ENCODE results near the gene ARFGEF2.

ARFGEF2 gene

DNA sequence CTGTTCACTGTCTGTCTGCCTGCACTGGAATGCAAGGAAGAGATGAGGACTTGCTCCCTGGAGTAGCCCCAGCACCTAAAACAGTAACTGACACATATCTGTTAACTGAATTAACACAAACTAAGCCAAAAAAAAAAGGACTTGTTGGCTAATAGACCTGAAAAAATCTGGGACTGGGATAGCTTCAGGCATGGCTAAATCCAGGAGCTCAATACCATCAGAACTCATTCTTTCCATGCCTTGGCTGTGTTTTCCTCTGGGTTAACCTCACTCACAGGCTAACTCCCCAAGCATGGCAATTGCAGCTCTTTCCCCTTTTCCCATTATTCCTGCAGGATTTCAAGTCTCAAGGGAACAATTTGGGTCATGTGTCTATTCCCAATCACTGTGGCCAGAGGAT is 21.6 kb upstream of the ARFGEF2 start:
- DNase-seq = no peak

DNA sequence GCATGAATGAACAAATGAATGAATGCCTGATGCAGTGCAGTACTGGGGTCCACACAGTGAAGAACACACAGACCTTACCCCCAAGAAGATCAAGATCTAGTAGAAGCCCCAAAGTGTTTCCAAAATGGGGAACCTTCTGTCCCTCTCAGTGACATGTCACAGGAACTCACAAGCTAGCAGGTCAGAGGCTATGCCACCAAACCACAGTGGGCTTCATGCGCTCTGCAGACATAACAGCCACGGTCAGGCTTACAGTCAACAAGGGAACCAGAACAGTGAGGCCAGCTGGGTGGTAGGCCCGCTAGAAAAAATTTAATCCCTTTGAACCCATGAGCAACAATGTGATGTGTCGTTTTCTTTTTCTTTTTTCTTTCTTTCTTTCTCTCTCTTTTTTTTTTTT is 20.2 kb upstream of the ARFGEF2 start:
- no peak for DNase-seq

DNA sequence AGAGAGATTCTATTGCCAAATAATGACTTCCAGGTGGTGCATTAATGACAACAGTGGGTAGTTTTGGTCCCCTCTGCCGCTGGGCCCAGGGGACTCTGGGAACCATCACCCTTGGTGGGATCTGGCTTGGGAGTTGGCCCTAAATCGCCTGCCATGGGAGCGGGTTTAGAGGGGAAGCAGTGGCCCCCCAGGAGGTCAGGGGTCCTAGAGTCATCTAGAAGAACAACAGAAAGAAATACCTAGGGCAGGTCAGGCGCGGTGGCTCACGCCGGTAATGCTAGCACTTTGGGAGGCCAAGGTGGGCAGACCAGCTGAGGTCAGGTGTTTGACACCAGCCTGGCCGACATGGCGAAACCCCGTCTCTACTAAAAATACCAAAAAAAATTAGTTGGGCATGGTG is 17.8 kb upstream of the ARFGEF2 start:
- DNase-seq = no peak

DNA sequence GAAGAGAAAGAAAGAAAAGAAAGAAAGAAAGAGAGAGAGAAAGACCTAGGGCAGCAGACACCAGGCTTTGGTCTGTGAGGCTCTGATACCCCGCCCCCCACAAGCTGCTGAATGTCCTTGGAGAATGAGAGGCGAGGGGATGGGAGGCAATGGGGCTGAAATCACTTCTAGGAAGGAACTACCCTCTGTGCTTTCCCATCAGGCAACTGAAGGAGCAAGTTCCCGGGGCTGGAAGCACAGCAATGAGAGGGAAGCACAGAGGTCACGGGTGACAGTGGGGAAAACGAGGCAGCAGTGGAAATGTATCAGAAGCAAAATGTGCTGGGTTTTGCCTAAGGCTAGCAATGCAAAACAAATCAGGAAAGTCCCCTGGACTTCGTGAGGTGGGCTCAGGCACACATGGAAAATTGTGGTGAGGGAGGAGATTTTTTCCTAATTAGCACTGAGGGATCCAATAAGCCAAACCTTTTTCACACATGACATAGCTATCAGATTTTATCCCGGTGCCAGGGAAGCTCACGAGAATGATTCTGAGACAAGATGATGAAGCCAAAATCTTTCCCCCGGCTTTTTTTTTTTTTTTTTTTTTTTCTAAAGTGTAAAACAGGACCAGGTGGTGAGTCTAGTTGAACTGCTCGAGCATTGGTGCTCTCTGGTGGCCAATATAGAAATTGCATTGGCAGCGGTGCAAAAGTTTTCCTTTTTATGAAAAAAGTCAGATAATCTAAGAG is 16.8 kb upstream of the ARFGEF2 start:
- DNase-seq = peak; percentile 56

DNA sequence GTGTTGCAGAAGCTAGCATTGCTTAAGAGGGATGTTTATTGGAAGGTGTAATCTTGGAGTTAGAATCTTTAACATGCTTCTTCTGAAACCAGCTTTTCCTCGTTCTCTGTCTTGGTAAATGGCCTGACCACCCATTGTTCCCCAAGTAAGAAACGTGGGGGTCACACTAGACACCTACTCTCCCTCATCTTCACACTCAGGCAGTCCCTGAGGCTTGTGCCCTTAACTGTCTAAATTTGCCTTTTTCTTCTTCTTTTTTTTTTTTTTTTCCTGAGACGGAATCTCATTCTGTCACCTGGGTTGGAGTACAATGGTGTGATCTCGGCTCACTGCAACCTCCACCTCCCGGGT is 16.2 kb upstream of the ARFGEF2 start:
- no peak for DNase-seq

DNA sequence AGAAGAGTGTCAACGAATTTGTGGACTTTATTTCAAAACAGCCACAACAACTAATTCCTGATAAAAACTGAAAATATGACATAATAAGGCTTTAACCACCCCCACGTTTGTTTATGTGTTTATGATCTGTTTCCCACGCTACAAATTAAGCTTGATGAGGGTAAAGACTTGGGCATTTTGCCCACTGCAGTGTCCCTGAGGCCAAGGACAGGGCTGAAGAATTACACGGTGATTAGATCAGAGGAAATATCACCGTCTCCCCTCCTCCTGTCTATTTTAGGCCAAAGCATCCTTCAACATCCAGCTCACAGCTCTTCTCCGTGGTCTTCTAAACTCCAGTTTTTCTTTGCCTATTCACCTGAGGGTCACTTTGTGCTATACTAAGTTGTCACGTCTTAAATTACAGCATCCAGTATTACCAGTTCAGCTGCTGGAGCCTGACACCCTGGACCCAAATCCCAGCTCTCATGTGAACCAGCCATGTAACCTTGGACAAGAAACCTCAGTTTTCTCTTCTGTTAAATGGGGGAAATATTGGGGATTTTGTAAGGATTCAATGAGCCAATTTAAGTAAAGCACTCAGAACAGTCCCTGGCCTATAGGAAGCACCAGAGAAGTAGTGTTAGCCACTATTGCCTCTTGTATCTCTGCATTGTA is 15.2 kb upstream of the ARFGEF2 start:
- DNase-seq = no peak

DNA sequence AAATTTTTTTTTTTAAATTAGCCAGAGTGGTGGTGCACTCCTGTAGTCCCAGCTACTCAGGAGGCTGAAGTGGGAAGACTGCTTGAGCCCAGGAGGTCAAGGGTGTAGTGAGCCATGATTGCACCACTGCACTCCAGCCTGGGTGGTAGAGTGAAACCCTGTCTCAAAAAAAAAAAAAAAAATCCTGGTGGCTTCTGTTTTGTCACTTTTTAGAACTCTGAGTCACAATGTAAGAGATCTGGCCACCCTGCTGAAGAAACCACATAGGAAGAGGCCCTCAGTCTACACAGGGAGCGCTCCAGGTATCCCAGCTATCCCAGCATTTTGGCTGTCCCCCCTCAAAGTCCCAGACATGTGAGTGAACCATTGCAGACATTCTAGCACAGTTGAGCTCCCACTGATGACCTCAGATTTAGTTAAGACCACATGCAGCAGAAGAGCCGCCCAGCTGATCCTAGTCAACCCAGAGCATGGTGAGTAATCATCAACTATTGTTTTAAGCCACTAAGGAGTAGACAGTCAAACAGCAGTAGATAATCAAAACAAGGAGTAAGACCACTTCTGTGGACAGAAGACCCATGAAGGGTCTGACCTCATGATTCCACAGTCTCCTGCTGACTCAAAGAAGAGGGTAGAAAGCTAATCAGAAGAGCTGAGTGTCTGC is 12.7 kb upstream of the ARFGEF2 start:
- DNase-seq = no peak

DNA sequence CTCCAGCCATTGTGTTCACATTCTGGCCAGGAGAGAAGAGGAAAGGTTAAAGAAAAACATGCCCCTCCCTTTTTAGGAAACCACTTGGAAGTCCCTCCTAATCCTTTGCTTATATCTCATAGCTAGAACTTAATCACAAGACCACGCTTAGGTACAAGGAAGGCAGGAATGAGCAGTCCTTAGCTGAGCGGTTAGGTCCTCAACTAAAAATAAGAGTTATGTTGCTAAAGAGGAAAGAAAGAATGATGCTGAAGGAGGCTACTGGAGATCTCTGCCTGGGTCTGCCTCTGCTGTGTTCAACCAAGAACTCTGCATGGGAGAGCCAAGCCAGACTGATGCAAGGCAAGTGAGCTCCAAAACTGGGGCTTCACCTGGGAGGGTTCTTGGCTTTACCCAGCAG is 11.6 kb upstream of the ARFGEF2 start:
- no peak for DNase-seq

DNA sequence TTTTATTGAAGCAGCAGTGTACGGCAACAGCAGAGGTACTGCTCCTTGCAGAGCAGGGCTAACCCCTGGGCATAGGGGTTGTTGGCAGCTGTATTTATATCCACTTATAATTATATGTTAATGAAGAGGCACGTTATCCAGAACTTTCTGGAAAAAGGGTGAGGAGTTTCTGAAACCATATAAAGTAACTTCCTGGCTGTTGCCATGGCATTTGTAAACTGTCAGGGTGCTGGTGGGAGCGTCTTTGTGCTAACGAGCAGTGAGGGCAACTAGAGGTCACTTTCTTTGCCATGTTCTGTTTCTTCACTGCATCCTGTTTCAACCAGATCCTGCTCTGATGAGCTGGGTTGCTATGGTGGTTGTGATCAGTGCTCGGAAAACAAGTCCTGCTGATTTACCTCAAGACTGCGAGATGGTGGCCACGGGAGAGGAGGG is 11.1 kb upstream of the ARFGEF2 start:
- DNase-seq = peak; percentile 76

DNA sequence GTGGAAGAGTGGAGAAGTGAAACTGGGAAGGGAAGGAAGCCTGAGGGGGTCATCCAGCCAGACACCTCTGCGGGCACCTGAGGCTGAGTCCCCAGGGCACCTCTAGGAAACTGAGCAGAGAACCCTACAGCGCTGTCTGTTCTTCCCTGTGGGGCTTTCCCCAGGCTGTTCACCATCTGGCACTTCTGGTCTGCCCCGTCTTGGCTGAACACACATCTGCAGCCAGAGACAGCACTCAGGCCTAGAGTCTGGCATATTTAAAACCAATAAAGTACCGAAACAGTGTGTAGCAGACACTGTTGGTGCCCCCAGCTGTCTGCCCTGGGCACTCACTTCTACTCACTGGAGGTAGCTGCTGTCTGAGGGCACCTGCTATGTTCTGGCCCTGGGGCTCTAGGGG is 9.4 kb upstream of the ARFGEF2 start:
- peak; percentile 62 for DNase-seq

DNA sequence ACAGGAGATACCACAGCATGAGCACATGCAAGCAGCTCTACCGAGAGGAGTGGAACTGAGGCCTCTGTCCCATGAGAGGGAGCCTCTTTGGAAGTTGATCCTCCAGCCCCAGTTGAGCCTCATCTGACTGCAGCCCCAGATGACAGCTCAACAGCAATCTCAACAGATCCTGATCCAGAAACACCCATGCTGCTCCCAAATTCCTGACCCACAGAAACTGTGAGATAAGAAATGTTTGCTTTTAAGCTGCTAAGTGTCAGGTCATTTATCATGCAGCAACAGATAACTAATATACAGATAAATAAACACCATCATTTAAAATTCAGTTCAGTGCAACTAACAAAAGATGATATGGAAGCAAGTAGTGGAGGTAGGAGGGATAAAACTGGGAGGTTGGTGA is 4.8 kb upstream of the ARFGEF2 start:
- DNase-seq = no peak

DNA sequence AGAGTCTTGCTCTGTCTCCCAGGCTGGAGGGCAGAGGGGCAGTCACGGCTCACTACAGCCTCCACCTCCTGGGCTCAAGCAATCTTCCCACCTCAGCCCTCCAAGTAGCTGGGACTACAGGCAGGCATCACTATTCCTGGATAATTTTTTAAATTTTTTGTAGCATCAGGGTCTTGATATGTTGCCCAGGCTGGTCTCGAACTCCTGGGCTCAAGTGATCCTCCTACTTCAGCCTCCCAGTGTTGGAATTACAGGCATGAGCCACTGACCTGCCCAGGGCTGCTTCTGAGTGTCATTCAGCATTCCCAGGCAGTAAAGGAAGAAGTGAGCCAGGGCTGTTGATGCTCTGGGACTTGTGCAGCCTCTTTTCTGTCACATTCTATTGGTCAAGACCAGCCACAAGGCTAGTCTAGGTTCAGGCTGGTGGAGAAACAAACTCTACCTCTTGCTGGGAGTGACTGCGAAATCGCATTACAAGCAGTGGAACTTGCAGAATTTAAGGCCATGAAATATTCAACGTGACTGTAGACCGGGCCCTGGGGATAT is 2.1 kb upstream of the ARFGEF2 start:
- no peak for DNase-seq

DNA sequence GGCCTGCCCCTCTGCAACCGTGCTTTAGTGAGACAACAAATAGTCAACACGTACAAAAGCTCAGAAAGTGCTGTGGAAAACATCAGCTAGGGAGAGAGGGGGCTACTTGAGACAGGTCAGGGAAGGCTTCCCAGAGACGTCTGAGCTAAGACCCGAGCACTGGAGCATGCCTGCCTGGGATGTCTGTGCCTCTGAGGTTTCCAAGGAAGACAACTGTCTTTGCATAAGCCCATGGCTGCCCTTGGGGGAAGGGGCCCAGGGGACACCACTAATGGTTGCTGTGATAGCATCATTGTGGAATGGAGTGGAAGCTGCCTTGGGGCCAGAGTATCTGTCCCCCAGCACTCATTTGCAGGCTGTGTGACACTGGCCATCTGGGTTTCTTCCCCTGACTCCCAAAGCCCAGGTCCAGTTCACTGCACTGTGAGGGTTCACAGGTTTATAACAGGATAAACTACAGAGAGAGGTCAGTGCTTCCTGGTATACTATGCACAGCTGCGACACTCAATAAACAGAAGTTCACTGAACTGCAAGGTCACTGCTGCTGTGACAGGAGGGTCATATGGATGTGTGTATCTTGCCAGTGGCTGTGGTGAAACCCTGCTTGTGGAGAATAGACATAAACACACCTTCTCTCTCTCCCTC is 1.5 kb upstream of the ARFGEF2 start:
- no peak for DNase-seq

DNA sequence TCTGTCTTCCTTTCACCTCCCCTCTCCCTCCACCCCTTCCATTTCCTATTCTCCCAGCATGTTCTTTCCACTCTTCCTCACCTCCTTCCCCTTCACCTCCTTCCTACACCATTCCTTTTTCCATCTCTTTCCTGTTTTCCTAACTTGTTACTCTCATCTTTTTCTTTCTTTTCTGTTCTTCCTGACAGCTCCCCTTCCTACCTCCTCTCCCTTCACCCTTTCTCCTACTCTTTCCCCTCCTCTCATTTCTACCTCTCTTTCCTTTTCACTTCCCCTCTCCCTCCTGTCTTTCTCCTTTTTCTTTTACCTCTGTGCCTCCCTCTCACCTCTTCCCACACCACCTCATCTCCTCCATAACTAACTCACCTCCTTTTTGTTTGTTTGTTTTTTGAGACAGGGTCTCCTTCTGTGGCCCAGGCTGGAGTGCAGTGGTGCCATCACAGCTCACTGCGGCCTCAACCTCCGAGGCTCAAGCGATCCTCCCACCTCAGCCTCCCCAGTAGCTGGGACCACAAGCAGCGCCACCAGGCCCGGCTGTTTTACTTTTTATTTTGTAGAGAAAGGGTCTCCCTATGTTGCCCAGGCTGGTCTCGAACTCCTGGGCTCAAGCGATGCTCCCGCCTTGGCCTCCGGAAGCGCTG is 864 bp upstream of the ARFGEF2 start:
- DNase-seq = no peak

DNA sequence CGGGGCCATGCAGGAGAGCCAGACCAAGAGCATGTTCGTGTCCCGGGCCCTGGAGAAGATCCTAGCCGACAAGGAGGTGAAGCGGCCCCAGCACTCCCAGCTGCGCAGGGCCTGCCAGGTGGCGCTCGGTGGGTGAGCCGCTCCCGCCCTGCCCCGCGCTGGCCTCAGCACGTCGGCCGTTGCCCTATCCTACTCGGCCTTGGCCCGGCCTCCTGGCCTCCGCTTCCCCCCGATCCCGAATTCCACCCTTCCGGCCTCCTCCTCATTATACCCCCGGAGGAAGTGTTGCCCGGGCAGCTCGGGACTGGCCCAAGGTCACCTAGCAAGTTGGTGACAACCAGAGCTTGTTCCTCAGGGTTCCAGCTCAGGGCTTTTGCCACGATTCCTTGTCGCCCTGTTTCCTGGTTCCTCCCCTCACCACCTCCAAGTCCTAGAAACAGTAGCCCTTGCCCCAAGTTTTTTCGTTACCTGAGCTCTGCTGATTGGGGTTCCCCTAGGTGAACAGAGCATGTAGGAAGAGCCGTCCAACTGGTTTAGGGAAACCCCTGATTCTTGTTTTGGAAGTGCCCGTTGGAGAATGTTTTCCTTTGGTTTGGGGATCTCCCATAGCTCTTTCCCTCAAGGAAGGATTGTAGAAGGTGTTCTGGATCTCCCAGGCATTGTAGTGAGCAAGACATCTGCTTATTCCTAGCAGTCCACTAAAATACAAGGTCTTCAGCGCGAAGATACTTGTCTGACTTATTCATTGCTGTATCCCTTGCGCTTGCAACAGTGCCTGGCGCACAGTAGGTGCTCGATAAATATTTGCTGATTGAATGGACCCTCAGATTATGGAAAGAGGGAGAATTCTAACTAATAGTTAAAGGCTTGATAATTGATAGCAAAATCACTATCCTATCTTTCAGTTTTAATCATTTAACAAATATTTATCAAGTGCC is 641 bp downstream of the ARFGEF2 start:
- DNase-seq = no peak

DNA sequence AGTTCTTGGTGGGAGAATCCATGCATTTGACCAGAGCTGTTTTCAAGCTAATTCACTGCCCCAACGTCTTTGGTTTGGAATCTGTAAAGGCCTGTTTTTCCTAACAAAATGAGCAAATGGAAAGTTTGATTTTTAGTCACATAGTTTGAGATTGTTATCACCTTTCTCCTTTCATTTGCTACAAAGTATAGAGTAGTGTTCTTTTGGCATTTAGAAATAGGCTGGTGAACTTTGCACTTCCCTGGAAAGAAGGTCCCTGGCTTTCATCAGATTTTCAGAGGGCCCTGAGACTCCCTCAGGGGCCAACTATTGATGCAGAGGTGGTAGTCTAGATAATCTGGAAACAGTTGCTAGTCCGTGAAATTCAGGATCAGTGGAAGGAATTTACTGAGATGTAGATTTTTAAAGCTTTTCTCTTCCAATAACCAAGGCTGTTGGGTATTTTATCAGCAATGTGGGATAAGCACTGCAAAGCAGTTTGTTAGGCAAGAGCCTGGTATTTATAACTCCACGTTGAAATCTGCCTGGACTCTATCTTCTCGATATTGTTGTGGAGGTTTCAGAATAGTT is 1.7 kb downstream of the ARFGEF2 start:
- DNase-seq = no peak

DNA sequence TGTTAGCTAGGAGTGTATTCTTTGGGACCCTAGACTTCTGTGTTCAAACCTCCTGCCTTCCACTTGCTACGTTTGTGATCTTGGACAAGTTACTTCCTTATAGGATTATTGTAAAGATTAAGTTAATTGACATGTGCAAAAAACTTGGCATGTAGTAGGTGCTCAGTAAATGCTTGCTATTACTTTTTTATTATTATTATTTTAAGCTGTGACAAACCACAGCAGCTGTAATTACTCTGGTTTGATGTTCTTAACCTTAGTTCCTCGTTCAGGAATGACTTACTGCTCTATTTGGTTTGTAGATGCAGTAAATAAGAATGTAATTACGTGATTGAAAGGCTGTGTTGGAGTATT is 3.2 kb downstream of the ARFGEF2 start:
- no peak for DNase-seq

DNA sequence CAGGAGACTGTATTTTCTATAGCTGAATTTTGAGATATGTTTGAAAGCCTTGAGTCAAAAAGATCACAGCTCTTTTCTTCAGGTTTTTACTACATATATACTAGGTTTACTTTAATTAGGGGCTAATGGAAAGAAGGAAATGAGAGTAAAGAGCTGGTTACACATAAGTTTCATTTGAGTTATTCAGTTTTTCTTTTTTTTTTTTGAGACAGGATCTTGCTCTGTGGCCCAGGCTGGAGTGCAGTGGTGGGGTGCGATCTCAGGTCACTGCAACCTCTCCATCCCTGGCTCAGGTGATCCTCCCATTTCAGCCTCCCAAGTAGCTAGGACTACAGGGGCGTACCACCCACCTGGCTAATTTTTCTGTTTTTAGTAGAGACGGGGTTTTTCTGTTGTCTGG is 4.8 kb downstream of the ARFGEF2 start:
- DNase-seq = no peak

DNA sequence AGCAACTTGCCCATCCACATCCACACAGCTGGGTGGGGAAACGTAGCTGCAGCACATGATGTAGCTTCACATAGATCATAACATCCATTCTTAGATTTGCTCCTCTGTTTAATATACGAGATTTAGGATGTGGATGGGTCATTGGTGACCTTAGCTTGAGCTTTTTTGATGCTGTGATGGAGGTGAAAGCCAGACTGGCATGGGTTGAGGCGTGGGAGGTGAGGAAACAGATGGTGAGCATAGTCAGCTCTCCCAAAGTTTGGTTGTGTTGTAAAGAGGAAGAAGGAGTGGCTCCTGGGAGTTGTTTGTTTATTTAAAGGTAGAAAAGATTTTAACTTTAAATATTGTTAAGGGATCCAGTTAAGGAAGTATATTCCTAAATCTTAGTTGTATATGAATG is 5.3 kb downstream of the ARFGEF2 start:
- DNase-seq = no peak

DNA sequence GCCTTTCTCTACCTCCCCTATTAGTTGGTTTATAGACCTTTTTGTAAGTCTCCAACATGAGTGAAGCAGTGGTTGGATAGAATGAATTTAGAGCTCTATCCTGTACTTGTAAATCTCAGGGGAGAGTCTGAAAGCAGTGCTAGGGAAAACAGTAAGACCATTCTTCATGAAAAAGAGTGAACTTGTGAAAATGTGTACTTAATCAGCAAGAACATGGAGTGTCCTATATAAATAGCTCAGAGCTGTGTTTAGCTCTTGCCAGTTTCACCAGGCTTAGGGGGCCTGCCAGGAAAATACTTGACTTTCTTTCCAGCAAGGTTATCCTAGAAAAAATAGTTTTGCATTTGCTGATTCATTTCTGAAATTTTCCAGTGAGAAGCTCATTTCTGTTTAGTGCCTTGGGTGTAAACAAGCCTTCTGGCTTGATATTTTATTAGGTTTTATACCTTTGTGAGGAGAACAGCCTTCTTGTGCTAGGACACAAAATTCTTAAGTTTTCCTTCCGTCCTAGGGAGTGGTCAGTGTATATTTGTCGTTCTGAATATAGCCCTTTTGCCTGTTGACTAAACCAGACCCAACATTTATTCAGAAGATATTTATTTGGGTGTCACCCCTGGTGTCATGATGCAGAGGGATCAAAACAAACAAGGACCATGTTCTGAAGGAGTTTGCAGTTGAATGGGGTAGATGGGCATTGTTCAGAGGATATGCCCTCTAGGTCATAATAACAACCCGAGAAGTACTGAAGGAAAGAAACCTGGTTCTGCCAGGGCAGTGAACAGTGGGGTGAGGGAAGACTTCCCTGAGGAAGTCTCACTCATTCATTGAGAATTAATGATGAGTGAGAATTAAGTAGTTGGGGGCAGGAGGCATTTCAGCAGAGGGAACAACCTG is 7.6 kb downstream of the ARFGEF2 start:
- DNase-seq = no peak

DNA sequence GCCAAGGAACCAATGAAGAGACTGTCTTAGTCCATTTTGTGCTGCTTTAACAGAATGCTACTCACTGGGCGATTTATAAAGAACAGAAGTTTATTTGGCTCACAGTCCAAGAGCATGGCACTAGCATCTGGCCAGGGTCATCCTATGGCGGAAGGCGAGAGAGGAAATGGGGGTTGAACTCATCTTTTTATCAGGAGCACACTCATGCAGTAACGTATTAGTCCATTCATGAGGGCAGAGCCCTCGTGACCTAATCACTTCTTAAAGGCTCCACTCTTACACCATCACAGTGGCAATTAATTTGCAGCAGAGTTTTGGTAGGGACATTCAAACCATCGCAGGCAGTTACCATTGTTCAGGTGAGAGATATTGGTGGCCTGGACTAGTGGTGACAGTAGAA is 8.5 kb downstream of the ARFGEF2 start:
- DNase-seq = no peak
